ENCODE results near the gene PBRM1.

DNA sequence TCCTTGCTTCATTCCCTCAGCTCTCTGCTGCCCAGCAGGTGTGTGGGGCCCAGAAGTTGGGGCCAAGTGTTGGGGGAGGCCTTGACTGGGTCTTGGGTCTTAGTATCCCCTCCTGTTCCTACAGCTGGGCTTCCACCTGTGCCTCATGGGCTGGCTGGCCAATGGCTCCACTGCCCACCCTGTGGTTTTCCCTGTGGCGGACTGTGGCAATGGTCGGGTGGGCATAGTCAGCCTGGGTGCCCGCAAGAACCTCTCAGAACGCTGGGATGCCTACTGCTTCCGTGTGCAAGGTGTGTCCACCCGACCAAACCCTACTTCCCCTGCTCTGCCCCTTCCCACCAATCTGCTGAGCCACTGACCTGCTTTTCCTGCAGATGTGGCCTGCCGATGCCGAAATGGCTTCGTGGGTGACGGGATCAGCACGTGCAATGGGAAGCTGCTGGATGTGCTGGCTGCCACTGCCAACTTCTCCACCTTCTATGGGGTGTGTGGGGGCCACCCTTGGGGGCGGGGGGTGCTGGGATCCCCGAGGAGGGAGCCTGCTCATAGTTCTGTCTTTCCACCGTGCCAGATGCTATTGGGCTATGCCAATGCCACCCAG is 163.0 kb downstream of the PBRM1 start:
- TF ChIP-seq, protein P1, sequence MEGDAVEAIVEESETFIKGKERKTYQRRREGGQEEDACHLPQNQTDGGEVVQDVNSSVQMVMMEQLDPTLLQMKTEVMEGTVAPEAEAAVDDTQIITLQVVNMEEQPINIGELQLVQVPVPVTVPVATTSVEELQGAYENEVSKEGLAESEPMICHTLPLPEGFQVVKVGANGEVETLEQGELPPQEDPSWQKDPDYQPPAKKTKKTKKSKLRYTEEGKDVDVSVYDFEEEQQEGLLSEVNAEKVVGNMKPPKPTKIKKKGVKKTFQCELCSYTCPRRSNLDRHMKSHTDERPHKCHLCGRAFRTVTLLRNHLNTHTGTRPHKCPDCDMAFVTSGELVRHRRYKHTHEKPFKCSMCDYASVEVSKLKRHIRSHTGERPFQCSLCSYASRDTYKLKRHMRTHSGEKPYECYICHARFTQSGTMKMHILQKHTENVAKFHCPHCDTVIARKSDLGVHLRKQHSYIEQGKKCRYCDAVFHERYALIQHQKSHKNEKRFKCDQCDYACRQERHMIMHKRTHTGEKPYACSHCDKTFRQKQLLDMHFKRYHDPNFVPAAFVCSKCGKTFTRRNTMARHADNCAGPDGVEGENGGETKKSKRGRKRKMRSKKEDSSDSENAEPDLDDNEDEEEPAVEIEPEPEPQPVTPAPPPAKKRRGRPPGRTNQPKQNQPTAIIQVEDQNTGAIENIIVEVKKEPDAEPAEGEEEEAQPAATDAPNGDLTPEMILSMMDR (conservative IDR thresholded peaks at IDR 0.05; ENCODE audit: low read length), result no peak
- TF ChIP-seq EZH2phosphoT487 (IDR thresholded peaks at IDR 0.05; ENCODE audit: borderline replicate concordance, low read depth, low read length), result no peak
